WTC11 (cell line): Measurements from ENCODE around the gene LMO3. TPM values are rescaled to one million over a fixed set of nuclear protein-coding genes. Genes with fewer than 3 reads are reported as not detected.

Source experiments
- ATAC-seq: fragments of 200-7000 bp; cut with Tn5 transposase; 2 replicates; pipeline ENCODE4 v1.10.0; 2021; ENCODE audit warnings: mild to moderate bottlenecking, moderate library complexity
- Bru-seq: library from RNA; stranded (reverse); fragments of 400-500 nt; gene quantifications from one replicate; lab custom pipeline; 2021; lab: Mats Ljungman, UMichigan
- CTCF ChIA-PET: fragments of 300-600 bp; sonication (Branson Sonifier 250); formaldehyde crosslinking; loops from one replicate; lab custom pipeline; 2021; ENCODE audit warnings: antibody characterized with exemption; lab: Charles Lee
- POLR2A ChIA-PET: fragments of 350-600 bp; sonication (Branson Sonifier 250); formaldehyde crosslinking; loops from one replicate; lab custom pipeline; 2021; ENCODE audit warnings: antibody characterized with exemption; lab: Charles Lee
- DNase-seq: peaks from one replicate; pipeline ENCODE4 v3.0.0; 2021; ENCODE audit warnings: low spot score
- H3K27ac Mint-ChIP-seq: 2 replicates; pipeline ENCODE4 v1.8.0; 2021; ENCODE audit warnings: mixed read lengths
- H3K27me3 Mint-ChIP-seq: 2 replicates; pipeline ENCODE4 v1.8.0; 2021; ENCODE audit warnings: low read depth, mild to moderate bottlenecking, moderate library complexity, mixed read lengths
- H3K36me3 Mint-ChIP-seq: 2 replicates; pipeline ENCODE4 v1.8.0; 2021; ENCODE audit warnings: mixed read lengths
- H3K4me1 Mint-ChIP-seq: 2 replicates; pipeline ENCODE4 v1.8.0; 2022; ENCODE audit warnings: mixed read lengths
- H3K4me3 Mint-ChIP-seq: 2 replicates; pipeline ENCODE4 v1.8.0; 2021; ENCODE audit warnings: mild to moderate bottlenecking, moderate library complexity, mixed read lengths
- H3K9me3 Mint-ChIP-seq: 2 replicates; pipeline ENCODE4 v1.8.0; 2021; ENCODE audit warnings: mixed read lengths
- CREB1 ChIP-seq: sonication (generic); formaldehyde crosslinking; IDR thresholded peaks from 2 replicates; pipeline ENCODE4 v1.8.0; 2023; ENCODE audit warnings: mild to moderate bottlenecking, missing genetic modification reagents
- CREM ChIP-seq: sonication (generic); formaldehyde crosslinking; IDR thresholded peaks from 2 replicates; pipeline ENCODE4 v1.8.1; 2022; ENCODE audit warnings: mild to moderate bottlenecking, missing genetic modification reagents, moderate library complexity
- ETV6 ChIP-seq: sonication (generic); formaldehyde crosslinking; IDR thresholded peaks from 2 replicates; pipeline ENCODE4 v1.8.1; 2022; ENCODE audit warnings: mild to moderate bottlenecking, missing genetic modification reagents
- FOXK1 ChIP-seq: sonication (generic); formaldehyde crosslinking; IDR thresholded peaks from 2 replicates; pipeline ENCODE4 v1.8.0; 2022; ENCODE audit warnings: mild to moderate bottlenecking, moderate library complexity, missing genetic modification reagents
- HMGXB4 ChIP-seq: sonication (generic); formaldehyde crosslinking; IDR thresholded peaks from 2 replicates; pipeline ENCODE4 v1.8.1; 2023; ENCODE audit warnings: mild to moderate bottlenecking, moderate library complexity, missing genetic modification reagents
- IRF2 ChIP-seq: sonication (generic); formaldehyde crosslinking; IDR thresholded peaks from 2 replicates; pipeline ENCODE4 v1.8.0; 2022; ENCODE audit warnings: low read depth, missing genetic modification reagents, borderline replicate concordance
- KAT7 ChIP-seq: sonication (generic); formaldehyde crosslinking; IDR thresholded peaks from 2 replicates; pipeline ENCODE4 v1.8.1; 2023; ENCODE audit warnings: missing genetic modification reagents, mild to moderate bottlenecking, borderline replicate concordance
- NFATC4 ChIP-seq: fragments of 250-450 bp; sonication (Bioruptor Pico); IDR thresholded peaks from 2 replicates; pipeline ENCODE4 v1.9.0; 2021; ENCODE audit warnings: mild to moderate bottlenecking
- PRRX2 ChIP-seq: fragments of 250-450 bp; sonication (Bioruptor Pico); IDR thresholded peaks from 2 replicates; pipeline ENCODE4 v1.8.0; 2021; ENCODE audit warnings: mild to moderate bottlenecking
- RORB ChIP-seq: fragments of 250-450 bp; sonication (Bioruptor Pico); IDR thresholded peaks from 2 replicates; pipeline ENCODE4 v1.9.0; 2021; ENCODE audit warnings: mild to moderate bottlenecking
- TEAD1 ChIP-seq: sonication (generic); formaldehyde crosslinking; IDR thresholded peaks from 2 replicates; pipeline ENCODE4 v1.8.0; 2022; ENCODE audit warnings: mild to moderate bottlenecking, missing genetic modification reagents
- ZNF263 ChIP-seq: sonication (generic); formaldehyde crosslinking; IDR thresholded peaks from 2 replicates; pipeline ENCODE4 v1.8.1; 2022; ENCODE audit warnings: low read depth, mild to moderate bottlenecking, moderate library complexity, missing genetic modification reagents
- ZNF416 ChIP-seq: fragments of 250-450 bp; sonication (Bioruptor Pico); IDR thresholded peaks from 2 replicates; pipeline ENCODE4 v1.9.0; 2021; ENCODE audit warnings: mild to moderate bottlenecking, inconsistent platforms
- ZNF423 ChIP-seq: fragments of 250-450 bp; sonication (Bioruptor Pico); IDR thresholded peaks from 2 replicates; pipeline ENCODE4 v2.1.2; 2022; ENCODE audit warnings: mild to moderate bottlenecking, moderate library complexity
- ZNF532 ChIP-seq: fragments of 250-450 bp; sonication (Bioruptor Pico); IDR thresholded peaks from 2 replicates; pipeline ENCODE4 v1.9.0; 2021; ENCODE audit warnings: mild to moderate bottlenecking, borderline replicate concordance
- ZNF671 ChIP-seq: fragments of 250-450 bp; sonication (Bioruptor Pico); IDR thresholded peaks from 2 replicates; pipeline ENCODE4 v1.8.0; 2021; ENCODE audit warnings: mild to moderate bottlenecking
- long read RNA-seq, 3 experiments: library from RNA in 1 of 3; library from capped mRNA in 1 of 3; library from polyadenylated mRNA in 1 of 3; unstranded in 2 of 3; stranded (forward) in 1 of 3; transcript quantifications; one replicate each; pipeline ENCODE4 v2.0.0, GENCODE V29; 2021
- total RNA-seq: library from RNA; stranded (reverse); gene quantifications from 3 replicates; pipeline ENCODE4 v1.2.3, GENCODE V29; 2021
- TF ChIP-seq, protein P1 (sequence below): fragments of 200-600 bp; IDR thresholded peaks from 2 replicates; pipeline ENCODE4 v1.8.0; 2022; ENCODE audit warnings: antibody characterized with exemption
- TF ChIP-seq, protein P2 (sequence below): fragments of 250-450 bp; sonication (Bioruptor Pico); IDR thresholded peaks from 2 replicates; pipeline ENCODE4 v2.1.2; 2022; ENCODE audit warnings: mild to moderate bottlenecking, moderate library complexity

The LMO3 gene
- total RNA-seq: 22.2 to 29.8 TPM (median 23.3 TPM) in 3 replicates
- Bru-seq, nascent RNA: percentile 85 among the genes with signal in this experiment
- long read RNA-seq, experiment 1, transcript LMO3-201 (4 exons, 3,810 nt): minor isoform, 6 of 90 reads
- long read RNA-seq, experiment 1, transcript LMO3-215 (4 exons, 1,685 nt): major isoform, 21 of 90 reads
- long read RNA-seq, experiment 1, partial matches to known transcripts: 22 of 90 reads
- long read RNA-seq, experiment 1, other reads (novel, unspliced or antisense): 36 of 90 reads
- long read RNA-seq, experiment 2, partial matches to known transcripts: 8 of 25 reads
- long read RNA-seq, experiment 2, other reads (novel, unspliced or antisense): 11 of 25 reads
- long read RNA-seq, experiment 3, partial matches to known transcripts: 1 of 11 reads
- long read RNA-seq, experiment 3, other reads (novel, unspliced or antisense): 5 of 11 reads

GRCh38 chr12:16606117-16606200 is at the start of gene LMO3:
TSS of gene LMO3 (minus strand) at chr12:16606162. CDS start at chr12:16600860, 5,302 bp downstream.
- Mint-ChIP-seq H3K27me3 (peaks cover 36% of the 10 kb centered on the region), H3K27ac (peak within 1 kb of the TSS; percentile 97)
- TF ChIP-seq RORB (no peak), KAT7 (CRISPR knock-in tag) (0 out of 2 replicates have a peak, but pooled peaks have one; percentile 22)
- TF ChIP-seq, all 79 proteins: peak for 1
- Mint-ChIP-seq H3K4me3 (peak within 1 kb of the TSS; percentile 95), H3K9me3 (no peaks in the 10 kb centered on the region), H3K36me3 (no peaks in the 10 kb centered on the region), H3K4me1 (peaks cover 76% of the 10 kb centered on the region)
- no peak for ATAC-seq
- no peak for DNase-seq
- POLR2A ChIA-PET: no interaction called here
- CTCF ChIA-PET: interaction anchor here (0.9 to 1.1 kb wide), 2 partner anchors 9 to 50 kb away, joined by 3 read pairs; no protein-coding TSS in a partner anchor

- DNase-seq (no peak), ATAC-seq (no peak)
- ChIA-PET CTCF (no interaction called here), POLR2A (interaction anchor here (0.7 to 1.0 kb wide), 2 partner anchors 244 to 524 kb away, joined by 3 to 5 read pairs; no protein-coding TSS in a partner anchor)
- peaks cover 11% of the 10 kb centered on the region for H3K9me3 Mint-ChIP-seq
- no peaks in the 10 kb centered on the region for H3K4me1 Mint-ChIP-seq
- H3K27ac Mint-ChIP-seq: no peak overlapping the region
- H3K27me3 Mint-ChIP-seq: no peaks in the 10 kb centered on the region
- TF ChIP-seq, protein P1, sequence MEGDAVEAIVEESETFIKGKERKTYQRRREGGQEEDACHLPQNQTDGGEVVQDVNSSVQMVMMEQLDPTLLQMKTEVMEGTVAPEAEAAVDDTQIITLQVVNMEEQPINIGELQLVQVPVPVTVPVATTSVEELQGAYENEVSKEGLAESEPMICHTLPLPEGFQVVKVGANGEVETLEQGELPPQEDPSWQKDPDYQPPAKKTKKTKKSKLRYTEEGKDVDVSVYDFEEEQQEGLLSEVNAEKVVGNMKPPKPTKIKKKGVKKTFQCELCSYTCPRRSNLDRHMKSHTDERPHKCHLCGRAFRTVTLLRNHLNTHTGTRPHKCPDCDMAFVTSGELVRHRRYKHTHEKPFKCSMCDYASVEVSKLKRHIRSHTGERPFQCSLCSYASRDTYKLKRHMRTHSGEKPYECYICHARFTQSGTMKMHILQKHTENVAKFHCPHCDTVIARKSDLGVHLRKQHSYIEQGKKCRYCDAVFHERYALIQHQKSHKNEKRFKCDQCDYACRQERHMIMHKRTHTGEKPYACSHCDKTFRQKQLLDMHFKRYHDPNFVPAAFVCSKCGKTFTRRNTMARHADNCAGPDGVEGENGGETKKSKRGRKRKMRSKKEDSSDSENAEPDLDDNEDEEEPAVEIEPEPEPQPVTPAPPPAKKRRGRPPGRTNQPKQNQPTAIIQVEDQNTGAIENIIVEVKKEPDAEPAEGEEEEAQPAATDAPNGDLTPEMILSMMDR: no peak
- TF ChIP-seq ZNF263 (CRISPR knock-in tag) (no peak), CREM (CRISPR knock-in tag) (no peak), CREB1 (CRISPR knock-in tag) (no peak), IRF2 (CRISPR knock-in tag) (no peak), HMGXB4 (CRISPR knock-in tag) (no peak), NFATC4 (CRISPR knock-in tag) (no peak), ZNF423 (no peak)
- H3K36me3 Mint-ChIP-seq: no peaks in the 10 kb centered on the region
- H3K4me3 Mint-ChIP-seq: no peak overlapping the region
These were observed 30.6 kb upstream of the LMO3 start for GRCh38 chr12:16636435-16637055.

GRCh38 chr12:16634786-16635185 is 28.8 kb upstream of the LMO3 start:
- ChIA-PET POLR2A (no interaction called here), CTCF (interaction anchor here (1.0 kb wide), 1 partner anchor 23 kb away, joined by 3 read pairs; no protein-coding TSS in a partner anchor)
- Mint-ChIP-seq H3K27ac (no peak overlapping the region), H3K27me3 (no peaks in the 10 kb centered on the region), H3K4me3 (no peak overlapping the region), H3K4me1 (no peaks in the 10 kb centered on the region), H3K36me3 (no peaks in the 10 kb centered on the region), H3K9me3 (peaks cover 3% of the 10 kb centered on the region; the same call in 1 of the 2 replicates)
- ATAC-seq (no peak), DNase-seq (no peak)
- TF ChIP-seq PRRX2 (CRISPR knock-in tag) (no peak), TEAD1 (no peak), ZNF671 (CRISPR knock-in tag) (no peak)
- TF ChIP-seq, protein P2, sequence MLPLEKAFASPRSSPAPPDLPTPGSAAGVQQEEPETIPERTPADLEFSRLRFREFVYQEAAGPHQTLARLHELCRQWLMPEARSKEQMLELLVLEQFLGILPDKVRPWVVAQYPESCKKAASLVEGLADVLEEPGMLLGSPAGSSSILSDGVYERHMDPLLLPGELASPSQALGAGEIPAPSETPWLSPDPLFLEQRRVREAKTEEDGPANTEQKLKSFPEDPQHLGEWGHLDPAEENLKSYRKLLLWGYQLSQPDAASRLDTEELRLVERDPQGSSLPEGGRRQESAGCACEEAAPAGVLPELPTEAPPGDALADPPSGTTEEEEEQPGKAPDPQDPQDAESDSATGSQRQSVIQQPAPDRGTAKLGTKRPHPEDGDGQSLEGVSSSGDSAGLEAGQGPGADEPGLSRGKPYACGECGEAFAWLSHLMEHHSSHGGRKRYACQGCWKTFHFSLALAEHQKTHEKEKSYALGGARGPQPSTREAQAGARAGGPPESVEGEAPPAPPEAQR (CRISPR knock-in tag): no peak

DNA sequence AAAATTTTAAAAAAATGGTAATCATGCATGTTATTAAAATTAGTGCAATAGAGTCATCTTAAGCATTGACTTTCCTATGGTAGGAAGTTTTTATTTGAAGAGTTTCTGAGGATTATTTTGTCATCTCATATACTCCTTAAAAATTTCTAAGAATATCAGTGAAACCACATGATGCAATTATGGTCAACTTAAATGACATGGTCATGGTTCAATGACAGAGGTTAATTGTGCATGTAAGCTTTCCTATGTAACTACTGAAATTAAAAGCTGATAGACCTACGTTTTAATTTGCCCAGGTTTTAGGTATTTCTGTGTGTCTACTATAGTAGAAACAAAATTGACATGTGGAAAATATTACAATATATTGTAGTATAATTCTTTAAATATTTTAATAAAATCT is 21.0 kb upstream of the LMO3 start:
- ATAC-seq (no peak), DNase-seq (no peak)
- Mint-ChIP-seq H3K27me3 (no peaks in the 10 kb centered on the region), H3K4me1 (peaks cover 7% of the 10 kb centered on the region), H3K36me3 (no peaks in the 10 kb centered on the region), H3K4me3 (no peak overlapping the region), H3K27ac (no peak overlapping the region), H3K9me3 (no peaks in the 10 kb centered on the region)
- no peak for TF ChIP-seq NFATC4 (CRISPR knock-in tag)
- no peak for TF ChIP-seq ZNF416 (CRISPR knock-in tag)
- no peak for TF ChIP-seq ZNF532
- no peak for TF ChIP-seq FOXK1 (CRISPR knock-in tag)
- TF ChIP-seq ETV6 (CRISPR knock-in tag): no peak
- ChIA-PET POLR2A (no interaction called here), CTCF (no interaction called here)
